Type B pancreatic cell (in vitro differentiated cells): ENCODE measurements around the gene HBM. TPM values are rescaled to one million over a fixed set of nuclear protein-coding genes. Genes with fewer than 3 reads are reported as not detected.
"Not testable (repeated sequence)": the region's sequence is repeated elsewhere in the genome, so short reads cannot be mapped to it uniquely, and the experiment has no call there.

Experiments used
- DNase-seq: peaks from one replicate; pipeline ENCODE4 v3.0.0; 2021; ENCODE audit warnings: mixed read lengths; ENCODE audit not compliant: unreplicated experiment; ENCODE audit errors: extremely low spot score
- H3K27ac Mint-ChIP-seq: 2 replicates; pipeline ENCODE4 v1.8.0; 2021; ENCODE audit warnings: mild to moderate bottlenecking, mixed read lengths
- H3K27me3 Mint-ChIP-seq: 2 replicates; pipeline ENCODE4 v1.8.0; 2021; ENCODE audit warnings: mixed read lengths
- H3K36me3 Mint-ChIP-seq: 2 replicates; pipeline ENCODE4 v1.8.0; 2021; ENCODE audit warnings: mixed read lengths
- H3K4me1 Mint-ChIP-seq: one replicate; pipeline ENCODE4 v1.8.0; 2021; ENCODE audit warnings: mixed read lengths; ENCODE audit not compliant: unreplicated experiment
- H3K4me3 Mint-ChIP-seq: 2 replicates; pipeline ENCODE4 v1.8.0; 2021; ENCODE audit warnings: mild to moderate bottlenecking, mixed read lengths
- H3K9me3 Mint-ChIP-seq: 2 replicates; pipeline ENCODE4 v1.8.0; 2021; ENCODE audit warnings: mixed read lengths
- CTCF ChIP-seq: fragments of 200-600 bp; sonication (generic); conservative IDR thresholded peaks from 2 replicates; pipeline ENCODE4 v1.5.0; 2021; ENCODE audit warnings: antibody characterized with exemption, mild to moderate bottlenecking
- total RNA-seq: library from RNA; stranded (reverse); gene quantifications from 2 replicates; pipeline ENCODE4 v1.2.1, GENCODE V29; 2021; ENCODE audit warnings: low replicate concordance

The HBM gene
- total RNA-seq, 1 donor from 2014 or later: not detected

- Mint-ChIP-seq H3K27ac (no peak overlapping the region), H3K9me3 (no peaks in the 10 kb centered on the region), H3K27me3 (peaks cover 67% of the 10 kb centered on the region), H3K4me3 (peak overlapping the region; percentile 88), H3K36me3 (peaks cover 4% of the 10 kb centered on the region), H3K4me1 (peaks cover 7% of the 10 kb centered on the region)
- no peak for TF ChIP-seq CTCF
- no peak for DNase-seq
Observed at GRCh38 chr16:155031-155398, 10.8 kb upstream of the HBM start.

- H3K9me3 Mint-ChIP-seq: no peaks in the 10 kb centered on the region
- H3K4me1 Mint-ChIP-seq: peaks cover 7% of the 10 kb centered on the region
- TF ChIP-seq CTCF: no peak
- H3K27me3 Mint-ChIP-seq: peaks cover 65% of the 10 kb centered on the region
- no peak overlapping the region for H3K27ac Mint-ChIP-seq
- H3K4me3 Mint-ChIP-seq: no peak overlapping the region
- peaks cover 4% of the 10 kb centered on the region for H3K36me3 Mint-ChIP-seq
- DNase-seq: no peak
Observed at GRCh38 chr16:159136-159849, 6.5 kb upstream of the HBM start.

GRCh38 chr16:160242-160641 lies 5.5 kb upstream of the HBM start:
- H3K4me1 Mint-ChIP-seq, H3K4me3 Mint-ChIP-seq, H3K27ac Mint-ChIP-seq, H3K9me3 Mint-ChIP-seq, DNase-seq, H3K36me3 Mint-ChIP-seq: not testable (repeated sequence)
- peaks cover 61% of the 10 kb centered on the region for H3K27me3 Mint-ChIP-seq

- no peaks in the 10 kb centered on the region for H3K4me1 Mint-ChIP-seq
Observed at GRCh38 chr16:160691-161190, 5.0 kb upstream of the HBM start.

GRCh38 chr16:162271-162991 lies 3.3 kb upstream of the HBM start:
- TF ChIP-seq CTCF: no peak
- Mint-ChIP-seq H3K9me3 (no peaks in the 10 kb centered on the region), H3K4me3 (no peak overlapping the region), H3K27me3 (peaks cover 64% of the 10 kb centered on the region), H3K27ac (no peak overlapping the region), H3K36me3 (no peaks in the 10 kb centered on the region), H3K4me1 (no peaks in the 10 kb centered on the region)
- DNase-seq: no peak

More at GRCh38 chr16:160691-161190, 5.0 kb upstream of the HBM start:
- Mint-ChIP-seq H3K9me3 (no peaks in the 10 kb centered on the region), H3K36me3 (no peaks in the 10 kb centered on the region), H3K4me3 (no peak overlapping the region), H3K27me3 (peaks cover 62% of the 10 kb centered on the region), H3K27ac (no peak overlapping the region)
- no peak for DNase-seq
- no peak for TF ChIP-seq CTCF

- DNase-seq, H3K36me3 Mint-ChIP-seq: not testable (repeated sequence)
- peaks cover 64% of the 10 kb centered on the region for H3K27me3 Mint-ChIP-seq
Observed at GRCh38 chr16:163139-163538, 2.6 kb upstream of the HBM start.

GRCh38 chr16:163696-164095 lies 2.1 kb upstream of the HBM start:
- H3K4me3 Mint-ChIP-seq, H3K36me3 Mint-ChIP-seq, H3K9me3 Mint-ChIP-seq, H3K4me1 Mint-ChIP-seq, DNase-seq, H3K27ac Mint-ChIP-seq: not testable (repeated sequence)
- H3K27me3 Mint-ChIP-seq: peaks cover 66% of the 10 kb centered on the region

More at GRCh38 chr16:163139-163538, 2.6 kb upstream of the HBM start:
- not testable (repeated sequence) for H3K27ac Mint-ChIP-seq, H3K9me3 Mint-ChIP-seq, H3K4me1 Mint-ChIP-seq, H3K4me3 Mint-ChIP-seq

- not testable (repeated sequence) for DNase-seq, H3K9me3 Mint-ChIP-seq, H3K4me1 Mint-ChIP-seq, H3K36me3 Mint-ChIP-seq, H3K27ac Mint-ChIP-seq, H3K4me3 Mint-ChIP-seq
- peaks cover 67% of the 10 kb centered on the region for H3K27me3 Mint-ChIP-seq
Observed at GRCh38 chr16:164134-164823, 1.5 kb upstream of the HBM start.
